ENCODE measurements around the gene PLCB3. TPM values are rescaled to one million over a fixed set of nuclear protein-coding genes. Genes with fewer than 3 reads are reported as not detected.

PLCB3 gene
- polyA plus RNA-seq, 1 experiment: 11.7 TPM

- ChIA-PET CTCF (no interaction called here), POLR2A (interaction anchor here (0.7 to 1.4 kb wide), 2 partner anchors 10 to 40 kb away, joined by 4 read pairs; partner anchors contain the start of gene FKBP2)
- H3K9me3 ChIP-seq (ENCODE audit: control insufficient read depth, insufficient read depth, low read length): no peaks in the 10 kb centered on the region; the same call in 1 of the 2 replicates
- no peak for TF ChIP-seq CTCF (IDR thresholded peaks at IDR 0.05; ENCODE audit: low read depth, low read length)
- H3K27ac ChIP-seq (ENCODE audit: low read depth, low read length): no peak overlapping the region
- no peak for DNase-seq (ENCODE audit: low read depth, low spot score)
- no peaks in the 10 kb centered on the region for H3K27me3 ChIP-seq (ENCODE audit: control insufficient read depth, insufficient read depth, low read length)
- H3K4me3 ChIP-seq (ENCODE audit: low read depth, low read length): peak overlapping the region; percentile 75
Measured at GRCh38 chr11:64230985-64231365, 20.4 kb upstream of the PLCB3 start.

GRCh38 chr11:64231546-64231945, 19.8 kb upstream of the PLCB3 start:
- TF ChIP-seq CTCF (IDR thresholded peaks at IDR 0.05; ENCODE audit: low read depth, low read length): no peak
- POLR2A ChIA-PET: interaction anchor here (0.5 to 1.4 kb wide), 2 partner anchors 10 to 15 kb away, joined by 3 to 4 read pairs; partner anchors contain the start of genes FKBP2 and PPP1R14B
- Histone ChIP-seq H3K27ac (ENCODE audit: low read depth, low read length) (no peak overlapping the region), H3K27me3 (ENCODE audit: control insufficient read depth, insufficient read depth, low read length) (no peaks in the 10 kb centered on the region), H3K9me3 (ENCODE audit: control insufficient read depth, insufficient read depth, low read length) (no peaks in the 10 kb centered on the region), H3K4me3 (ENCODE audit: low read depth, low read length) (no peak overlapping the region)
- no peak for DNase-seq (ENCODE audit: low read depth, low spot score)
- CTCF ChIA-PET: no interaction called here

- CTCF ChIA-PET: interaction anchor here (2.1 kb wide), 1 partner anchor 69 kb away, joined by 6 read pairs; no protein-coding TSS in a partner anchor
- DNase-seq (ENCODE audit: low read depth, low spot score): no peak
- H3K4me3 ChIP-seq (ENCODE audit: low read depth, low read length): no peak overlapping the region
- no peaks in the 10 kb centered on the region for H3K27me3 ChIP-seq (ENCODE audit: control insufficient read depth, insufficient read depth, low read length)
- no peak overlapping the region for H3K27ac ChIP-seq (ENCODE audit: low read depth, low read length)
- no peak for TF ChIP-seq CTCF (IDR thresholded peaks at IDR 0.05; ENCODE audit: low read depth, low read length)
- no peaks in the 10 kb centered on the region for H3K9me3 ChIP-seq (ENCODE audit: control insufficient read depth, insufficient read depth, low read length)
- POLR2A ChIA-PET: interaction anchor here (0.5 to 1.4 kb wide), 2 partner anchors 9 to 14 kb away, joined by 3 to 4 read pairs; partner anchors contain the start of genes FKBP2 and PPP1R14B
Measured at GRCh38 chr11:64232182-64232966, 19.0 kb upstream of the PLCB3 start.

GRCh38 chr11:64232967-64233315, 18.4 kb upstream of the PLCB3 start:
- CTCF ChIA-PET: interaction anchor here (2.1 kb wide), 1 partner anchor 68 kb away, joined by 6 read pairs; no protein-coding TSS in a partner anchor
- POLR2A ChIA-PET: interaction anchor here (0.6 to 0.7 kb wide), 2 partner anchors 31 to 68 kb away, joined by 3 to 4 read pairs; no protein-coding TSS in a partner anchor
- no peak overlapping the region for H3K27ac ChIP-seq (ENCODE audit: low read depth, low read length)
- H3K27me3 ChIP-seq (ENCODE audit: control insufficient read depth, insufficient read depth, low read length): no peaks in the 10 kb centered on the region
- no peak for TF ChIP-seq CTCF (IDR thresholded peaks at IDR 0.05; ENCODE audit: low read depth, low read length)
- H3K4me3 ChIP-seq (ENCODE audit: low read depth, low read length): no peak overlapping the region
- DNase-seq (ENCODE audit: low read depth, low spot score): no peak
- H3K9me3 ChIP-seq (ENCODE audit: control insufficient read depth, insufficient read depth, low read length): no peaks in the 10 kb centered on the region

- Histone ChIP-seq H3K4me3 (ENCODE audit: low read depth, low read length) (peak within 1 kb of the TSS; percentile 66), H3K27ac (ENCODE audit: low read depth, low read length) (no peak within 1 kb of the TSS), H3K27me3 (ENCODE audit: control insufficient read depth, insufficient read depth, low read length) (no peaks in the 10 kb centered on the region), H3K9me3 (ENCODE audit: control insufficient read depth, insufficient read depth, low read length) (no peaks in the 10 kb centered on the region)
- TF ChIP-seq CTCF (IDR thresholded peaks at IDR 0.05; ENCODE audit: low read depth, low read length): no peak
- CTCF ChIA-PET: interaction anchor here (2.1 kb wide), 1 partner anchor 67 kb away, joined by 6 read pairs; no protein-coding TSS in a partner anchor
- DNase-seq (ENCODE audit: low read depth, low spot score): no peak
- POLR2A ChIA-PET: no interaction called here
Measured at GRCh38 chr11:64233913-64234586, 17.3 kb upstream of the PLCB3 start, which contains the start of gene VEGFB. Gene VEGFB (plus strand): TSS chr11:64234584. CDS start chr11:64234834, 250 bp downstream.

All from AG04450 (cell line).